PC-3 (cell line): ENCODE data around the gene SCAPER. TPM values are rescaled to one million over a fixed set of nuclear protein-coding genes. Genes with fewer than 3 reads are reported as not detected.
A peak's percentile ranks its signal among the peaks of the same experiment; 100 is the strongest.

Source experiments
- ATAC-seq: fragments of 200-7000 bp; cut with Tn5 transposase; 2 replicates; pipeline ENCODE4 v1.9.1; 2020; ENCODE audit warnings: mild to moderate bottlenecking, moderate library complexity
- BruUV-seq: library from RNA; stranded (reverse); fragments of 400-500 nt; replicated peaks from 2 replicates; lab custom pipeline; 2021; lab: Mats Ljungman, UMichigan
- CTCF ChIA-PET: fragments of 300-600 bp; sonication (Branson Sonifier 250); formaldehyde crosslinking; loops from one replicate; lab custom pipeline; 2022; ENCODE audit warnings: antibody characterized with exemption; lab: Charles Lee
- POLR2A ChIA-PET: fragments of 300-600 bp; sonication (Branson Sonifier 250); formaldehyde crosslinking; loops from one replicate; lab custom pipeline; 2022; ENCODE audit warnings: antibody characterized with exemption; ENCODE audit not compliant: unreplicated experiment; lab: Charles Lee
- DNase-seq: peaks from one replicate; pipeline ENCODE4 v3.0.0-alpha.2; 2015
- H2AFZ ChIP-seq: fragments of 300-600 bp; sonication (generic); 2 replicates; pipeline ENCODE4 v1.6.0; 2016; ENCODE audit warnings: antibody characterized with exemption, low read length
- H3F3A ChIP-seq: fragments of 300-600 bp; sonication (generic); one replicate; pipeline ENCODE4 v1.6.0; 2017; ENCODE audit warnings: antibody characterized with exemption, low read length, control low read depth, mild to moderate bottlenecking; ENCODE audit not compliant: unreplicated experiment
- H3K27ac ChIP-seq: fragments of 300-600 bp; sonication (generic); 2 replicates; pipeline ENCODE4 v1.5.1; 2016; ENCODE audit warnings: mild to moderate bottlenecking, low read length
- H3K27me3 ChIP-seq: fragments of 300-600 bp; sonication (generic); 2 replicates; pipeline ENCODE4 v1.6.1; 2016; ENCODE audit warnings: low read length, mixed read lengths
- H3K36me3 ChIP-seq: fragments of 300-600 bp; sonication (generic); 2 replicates; pipeline ENCODE4 v1.6.1; 2016; ENCODE audit warnings: low read depth, mixed run types, low read length, mixed read lengths
- H3K4me1 ChIP-seq: fragments of 300-600 bp; sonication (generic); 2 replicates; pipeline ENCODE4 v1.5.1; 2016; ENCODE audit warnings: low read length; ENCODE audit not compliant: insufficient read depth
- H3K4me2 ChIP-seq: fragments of 300-600 bp; sonication (generic); 2 replicates; pipeline ENCODE4 v1.6.0; 2016; ENCODE audit warnings: low read length
- H3K4me3 ChIP-seq: fragments of 300-600 bp; sonication (generic); 2 replicates; pipeline ENCODE4 v1.5.1; 2016; ENCODE audit warnings: mild to moderate bottlenecking, low read length, mixed read lengths
- H3K79me2 ChIP-seq: fragments of 300-600 bp; sonication (generic); 2 replicates; pipeline ENCODE4 v1.6.1; 2017; ENCODE audit warnings: low read length, mixed read lengths
- H3K9ac ChIP-seq: fragments of 300-600 bp; sonication (generic); 2 replicates; pipeline ENCODE4 v1.6.0; 2016; ENCODE audit warnings: mild to moderate bottlenecking, low read length
- H3K9me2 ChIP-seq: fragments of 300-600 bp; sonication (generic); replicated peaks from 2 replicates; pipeline ENCODE4 v1.6.1; 2016; ENCODE audit warnings: mixed run types, low read length, mixed read lengths
- H3K9me3 ChIP-seq: fragments of 300-600 bp; sonication (generic); 2 replicates; pipeline ENCODE4 v1.6.1; 2016; ENCODE audit warnings: low read length, mixed read lengths
- H4K20me1 ChIP-seq: fragments of 300-600 bp; sonication (generic); 2 replicates; pipeline ENCODE4 v1.6.1; 2016; ENCODE audit warnings: low read length, mixed read lengths
- EZH2 ChIP-seq: fragments of 300-600 bp; sonication (generic); IDR thresholded peaks from one replicate; pipeline ENCODE4 v1.6.1; 2017; ENCODE audit warnings: antibody characterized with exemption, mild to moderate bottlenecking, low read length; ENCODE audit not compliant: unreplicated experiment
- EZH2phosphoT487 ChIP-seq: fragments of 300-600 bp; sonication (generic); IDR thresholded peaks from 2 replicates; pipeline ENCODE4 v1.6.1; 2018; ENCODE audit warnings: mild to moderate bottlenecking, antibody characterized with exemption, low read length, borderline replicate concordance
- intact Hi-C: fragments of 100-400 bp; cut with micrococcal nuclease; formaldehyde crosslinking; loops from 2 replicates; pipeline ENCODE4 v1.9.0; 2023
- total RNA-seq: library from RNA; depleted of rRNA; stranded (reverse); fragments of >200 nt; gene quantifications from 2 replicates; pipeline ENCODE4 v1.2.3, GENCODE V29; 2014
- TF ChIP-seq, protein P1 (sequence below): fragments of 300-600 bp; sonication (generic); conservative IDR thresholded peaks from 2 replicates; pipeline ENCODE4 v1.5.1; 2017; ENCODE audit warnings: antibody characterized with exemption, low read depth, mild to moderate bottlenecking, low read length

SCAPER gene
- total RNA-seq, 1 experiment from 2014 or later: 6.0 TPM

DNA sequence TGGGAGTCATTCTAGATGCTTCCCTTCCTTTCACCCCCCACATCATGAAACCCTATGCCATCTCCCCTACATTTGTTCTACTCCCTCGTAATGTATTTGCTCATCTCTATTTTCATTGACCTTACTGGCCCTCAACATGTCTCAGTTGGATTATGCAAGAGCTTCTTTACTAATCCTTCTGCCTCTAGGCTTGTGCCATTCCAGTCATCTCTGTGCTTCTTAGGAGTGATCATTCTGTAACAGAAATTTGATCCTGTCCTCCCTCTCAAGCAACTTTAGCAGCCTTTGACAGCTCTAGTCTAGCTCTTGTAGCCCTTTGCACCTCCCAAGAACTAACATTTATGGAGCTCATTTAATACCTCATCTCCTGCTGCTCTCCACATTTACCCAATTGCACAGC is 503.9 kb downstream of the SCAPER start:
- DNase-seq (peak; percentile 47), ATAC-seq (no peak)
- intact Hi-C loops: no loop called here
- no TSS peak for BruUV-seq
- Histone ChIP-seq H4K20me1 (no peaks in the 10 kb centered on the region), H2AFZ (no peak overlapping the region), H3K4me3 (no peak overlapping the region), H3K9me3 (no peaks in the 10 kb centered on the region), H3K27ac (no peak overlapping the region), H3K4me2 (no peak overlapping the region), H3K79me2 (no peaks in the 10 kb centered on the region), H3F3A (no peaks in the 10 kb centered on the region), H3K9ac (no peak overlapping the region), H3K4me1 (peaks cover 6% of the 10 kb centered on the region), H3K27me3 (no peaks in the 10 kb centered on the region), H3K9me2 (no peaks in the 10 kb centered on the region), H3K36me3 (no peaks in the 10 kb centered on the region)
- TF ChIP-seq, protein P1, sequence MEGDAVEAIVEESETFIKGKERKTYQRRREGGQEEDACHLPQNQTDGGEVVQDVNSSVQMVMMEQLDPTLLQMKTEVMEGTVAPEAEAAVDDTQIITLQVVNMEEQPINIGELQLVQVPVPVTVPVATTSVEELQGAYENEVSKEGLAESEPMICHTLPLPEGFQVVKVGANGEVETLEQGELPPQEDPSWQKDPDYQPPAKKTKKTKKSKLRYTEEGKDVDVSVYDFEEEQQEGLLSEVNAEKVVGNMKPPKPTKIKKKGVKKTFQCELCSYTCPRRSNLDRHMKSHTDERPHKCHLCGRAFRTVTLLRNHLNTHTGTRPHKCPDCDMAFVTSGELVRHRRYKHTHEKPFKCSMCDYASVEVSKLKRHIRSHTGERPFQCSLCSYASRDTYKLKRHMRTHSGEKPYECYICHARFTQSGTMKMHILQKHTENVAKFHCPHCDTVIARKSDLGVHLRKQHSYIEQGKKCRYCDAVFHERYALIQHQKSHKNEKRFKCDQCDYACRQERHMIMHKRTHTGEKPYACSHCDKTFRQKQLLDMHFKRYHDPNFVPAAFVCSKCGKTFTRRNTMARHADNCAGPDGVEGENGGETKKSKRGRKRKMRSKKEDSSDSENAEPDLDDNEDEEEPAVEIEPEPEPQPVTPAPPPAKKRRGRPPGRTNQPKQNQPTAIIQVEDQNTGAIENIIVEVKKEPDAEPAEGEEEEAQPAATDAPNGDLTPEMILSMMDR: no peak
- no peak for TF ChIP-seq EZH2
- TF ChIP-seq EZH2phosphoT487: no peak
- ChIA-PET POLR2A (no interaction called here), CTCF (no interaction called here)

DNA sequence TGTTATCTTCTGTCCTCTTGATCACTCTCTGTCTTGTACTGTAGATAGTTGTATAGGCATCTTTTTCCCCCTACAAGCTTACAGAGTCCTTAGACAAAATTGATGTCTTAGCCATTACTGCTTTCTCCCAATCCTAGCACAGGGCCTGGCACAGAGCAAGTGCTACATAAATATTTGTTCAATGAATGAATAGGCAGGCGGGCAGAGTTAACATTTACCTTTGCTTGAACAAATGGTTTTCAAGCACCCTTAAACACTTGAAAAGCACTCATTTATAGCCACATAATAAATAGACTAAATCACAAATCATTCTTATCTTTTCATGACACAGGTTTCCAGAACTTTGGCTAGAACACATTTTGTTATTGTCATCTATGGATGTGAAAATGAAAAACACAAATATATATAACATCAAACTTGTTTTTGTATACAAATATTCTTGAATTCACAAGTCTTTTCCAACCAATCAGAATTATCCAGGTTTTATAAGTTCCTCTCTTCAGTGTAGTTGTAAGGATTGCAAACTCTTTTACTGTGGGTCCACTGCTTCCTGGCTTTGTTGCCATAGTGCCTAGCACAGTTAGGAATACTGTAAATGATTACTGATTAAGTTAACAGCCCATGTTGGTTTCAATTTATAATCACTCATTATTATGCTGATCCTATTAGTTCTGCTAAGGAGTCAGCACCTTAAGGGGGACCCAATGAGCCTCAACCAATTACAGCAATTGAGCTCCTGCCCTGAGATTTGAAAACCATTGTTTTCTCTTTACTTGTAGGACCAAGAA is 506.6 kb downstream of the SCAPER start:
- no peak overlapping the region for H3K9ac ChIP-seq
- no peak for DNase-seq
- no peaks in the 10 kb centered on the region for H3F3A ChIP-seq
- no peaks in the 10 kb centered on the region for H3K9me2 ChIP-seq
- no peak overlapping the region for H3K4me3 ChIP-seq
- H3K27ac ChIP-seq: no peak overlapping the region
- H3K27me3 ChIP-seq: no peaks in the 10 kb centered on the region
- no peaks in the 10 kb centered on the region for H3K36me3 ChIP-seq
- H3K4me2 ChIP-seq: no peak overlapping the region
- no peaks in the 10 kb centered on the region for H4K20me1 ChIP-seq
- no peaks in the 10 kb centered on the region for H3K9me3 ChIP-seq
- intact Hi-C loops: no loop called here
- H3K4me1 ChIP-seq: peaks cover 6% of the 10 kb centered on the region
- POLR2A ChIA-PET: no interaction called here
- no peaks in the 10 kb centered on the region for H3K79me2 ChIP-seq
- TF ChIP-seq EZH2phosphoT487: no peak
- TF ChIP-seq EZH2: no peak
- TF ChIP-seq, protein P1: no peak
- CTCF ChIA-PET: no interaction called here
- no peak for ATAC-seq
- H2AFZ ChIP-seq: no peak overlapping the region
- BruUV-seq: no TSS peak

DNA sequence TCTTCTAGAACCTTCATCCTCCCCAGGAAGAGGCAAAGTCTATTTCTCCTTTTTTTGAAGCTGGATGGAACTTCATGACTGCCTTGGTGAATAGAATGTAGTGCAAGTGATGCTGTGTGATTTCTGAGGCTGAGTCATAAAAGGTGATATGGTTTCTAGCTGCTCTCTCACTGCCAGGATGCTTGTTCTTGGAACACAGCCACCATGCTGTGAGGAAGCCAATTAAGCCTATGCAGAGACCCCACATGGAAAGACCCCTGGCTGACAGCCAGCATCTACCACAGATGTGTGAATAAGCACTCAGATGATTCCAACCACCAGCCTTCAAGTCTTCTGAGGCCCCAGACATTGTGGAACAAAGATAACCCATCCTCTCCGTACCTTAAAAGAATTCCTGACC is 511.5 kb downstream of the SCAPER start:
- TF ChIP-seq, protein P1: no peak
- TF ChIP-seq EZH2 (no peak), EZH2phosphoT487 (no peak)
- H3K4me3 ChIP-seq: no peak overlapping the region
- H3K9ac ChIP-seq: no peak overlapping the region
- H3K79me2 ChIP-seq: no peaks in the 10 kb centered on the region
- POLR2A ChIA-PET: no interaction called here
- no peaks in the 10 kb centered on the region for H3K27me3 ChIP-seq
- no peaks in the 10 kb centered on the region for H3K9me3 ChIP-seq
- no peaks in the 10 kb centered on the region for H4K20me1 ChIP-seq
- no peaks in the 10 kb centered on the region for H3F3A ChIP-seq
- CTCF ChIA-PET: no interaction called here
- no peaks in the 10 kb centered on the region for H3K36me3 ChIP-seq
- peak; percentile 25 for DNase-seq
- no peaks in the 10 kb centered on the region for H3K9me2 ChIP-seq
- H2AFZ ChIP-seq: no peak overlapping the region
- H3K4me1 ChIP-seq: peaks cover 20% of the 10 kb centered on the region
- BruUV-seq: no TSS peak
- no peak for ATAC-seq
- no peak overlapping the region for H3K27ac ChIP-seq
- no peak overlapping the region for H3K4me2 ChIP-seq
- intact Hi-C loops: no loop called here
